Body of pancreas (tissue), 4 donors: ENCODE results near the gene CRACDL.

Source experiments
- POLR2A ChIP-seq, 3 donors: fragments of 450-650 bp; IDR thresholded peaks; one replicate each; pipeline ENCODE4 v1.6.1; 2016; ENCODE audit warnings: antibody characterized with exemption in 3 of 3, mild to moderate bottlenecking in 2 of 3
- TF ChIP-seq, protein P1 (sequence below), 7 experiments: fragments of 450-650 bp in 4 of 7; fragments of 200-600 bp in 3 of 7; sonication (generic) in 3 of 7; IDR thresholded peaks; one replicate each; pipeline ENCODE4 v1.5.1; 2016 to 2019; ENCODE audit warnings: antibody characterized with exemption in 7 of 7

DNA sequence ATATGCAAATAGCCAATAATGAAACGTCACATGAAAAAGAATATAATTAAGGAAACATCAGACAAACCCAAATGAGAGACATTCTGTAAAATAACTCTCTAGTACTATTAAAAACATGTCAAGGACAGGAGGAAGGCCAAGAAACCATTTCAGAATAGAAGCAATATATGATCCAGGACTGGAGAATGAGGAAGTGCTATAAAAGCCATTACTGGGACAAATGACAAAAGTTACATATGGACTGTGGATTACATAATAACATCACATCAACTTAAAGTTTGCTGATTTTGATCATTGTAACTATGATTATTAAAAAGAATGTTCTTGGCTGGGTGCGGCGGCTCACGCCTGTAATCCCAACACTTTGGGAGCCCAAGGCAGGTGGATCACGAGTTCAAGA is 81.3 kb downstream of the CRACDL start:
- TF ChIP-seq, protein P1, sequence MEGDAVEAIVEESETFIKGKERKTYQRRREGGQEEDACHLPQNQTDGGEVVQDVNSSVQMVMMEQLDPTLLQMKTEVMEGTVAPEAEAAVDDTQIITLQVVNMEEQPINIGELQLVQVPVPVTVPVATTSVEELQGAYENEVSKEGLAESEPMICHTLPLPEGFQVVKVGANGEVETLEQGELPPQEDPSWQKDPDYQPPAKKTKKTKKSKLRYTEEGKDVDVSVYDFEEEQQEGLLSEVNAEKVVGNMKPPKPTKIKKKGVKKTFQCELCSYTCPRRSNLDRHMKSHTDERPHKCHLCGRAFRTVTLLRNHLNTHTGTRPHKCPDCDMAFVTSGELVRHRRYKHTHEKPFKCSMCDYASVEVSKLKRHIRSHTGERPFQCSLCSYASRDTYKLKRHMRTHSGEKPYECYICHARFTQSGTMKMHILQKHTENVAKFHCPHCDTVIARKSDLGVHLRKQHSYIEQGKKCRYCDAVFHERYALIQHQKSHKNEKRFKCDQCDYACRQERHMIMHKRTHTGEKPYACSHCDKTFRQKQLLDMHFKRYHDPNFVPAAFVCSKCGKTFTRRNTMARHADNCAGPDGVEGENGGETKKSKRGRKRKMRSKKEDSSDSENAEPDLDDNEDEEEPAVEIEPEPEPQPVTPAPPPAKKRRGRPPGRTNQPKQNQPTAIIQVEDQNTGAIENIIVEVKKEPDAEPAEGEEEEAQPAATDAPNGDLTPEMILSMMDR (IDR thresholded peaks at IDR 0.05) = no peak
- TF ChIP-seq POLR2A (IDR thresholded peaks at IDR 0.05) = no peak
